Liver (tissue), 3 donors: ENCODE measurements around the gene TRIM46.
"Not testable (repeated sequence)": the region's sequence is repeated elsewhere in the genome, so short reads cannot be mapped to it uniquely, and the experiment has no call there.

Source experiments
- SP1 ChIP-seq: IDR thresholded peaks from 2 replicates; pipeline ENCODE4 v1.6.1; 2018; ENCODE audit warnings: antibody characterized with exemption, mild to moderate bottlenecking
- TF ChIP-seq, protein P1 (sequence below): IDR thresholded peaks from 2 replicates; pipeline ENCODE4 v1.6.1; 2016; ENCODE audit warnings: antibody characterized with exemption
- TF ChIP-seq, protein P2 (sequence below): IDR thresholded peaks from 2 replicates; pipeline ENCODE4 v1.6.1; 2016; ENCODE audit warnings: antibody characterized with exemption
- TF ChIP-seq, protein P3 (sequence below): fragments of 150-350 bp; IDR thresholded peaks from 2 replicates; pipeline ENCODE4 v1.5.1; 2017; ENCODE audit warnings: improper control_type of control experiment, low read depth, low read length; ENCODE audit not compliant: missing input control
- donor health status: healthy.
- donor health status: healthy.

DNA sequence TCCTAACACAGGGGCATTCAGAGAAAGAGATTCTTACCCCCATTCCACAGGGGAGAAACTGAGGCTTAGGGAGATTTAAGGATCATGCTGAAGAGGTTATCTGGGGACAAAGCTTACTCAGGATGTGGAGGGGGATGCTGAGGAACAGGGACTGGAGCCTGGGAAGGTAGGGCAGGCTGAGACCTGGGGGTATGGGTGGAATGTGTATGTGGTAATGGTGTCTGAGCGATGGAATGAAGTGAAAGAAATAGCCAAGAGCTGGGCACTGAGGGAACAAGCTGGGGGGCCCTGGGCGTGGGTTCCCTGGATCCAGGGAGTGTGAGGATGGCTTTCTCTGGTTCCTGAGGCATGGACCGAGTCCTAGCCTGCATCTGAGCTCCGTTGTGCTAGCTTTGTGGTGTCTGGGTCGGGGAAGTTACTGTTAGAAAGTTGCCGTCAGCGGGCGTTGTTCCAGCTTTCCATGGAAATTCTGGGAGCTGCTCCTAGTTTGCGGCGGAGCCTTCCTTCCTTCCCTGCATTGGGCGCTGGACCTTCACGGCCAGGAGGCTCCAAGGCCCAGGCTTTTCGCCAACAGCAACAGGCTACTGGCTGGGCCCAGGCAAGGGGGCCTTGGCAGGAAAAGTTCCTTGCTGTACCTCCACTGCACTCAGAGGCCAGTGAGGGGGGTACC is 37.9 kb downstream of the TRIM46 start:
- TF ChIP-seq, protein P1, sequence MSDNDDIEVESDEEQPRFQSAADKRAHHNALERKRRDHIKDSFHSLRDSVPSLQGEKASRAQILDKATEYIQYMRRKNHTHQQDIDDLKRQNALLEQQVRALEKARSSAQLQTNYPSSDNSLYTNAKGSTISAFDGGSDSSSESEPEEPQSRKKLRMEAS = not testable (repeated sequence)
- TF ChIP-seq, protein P2, sequence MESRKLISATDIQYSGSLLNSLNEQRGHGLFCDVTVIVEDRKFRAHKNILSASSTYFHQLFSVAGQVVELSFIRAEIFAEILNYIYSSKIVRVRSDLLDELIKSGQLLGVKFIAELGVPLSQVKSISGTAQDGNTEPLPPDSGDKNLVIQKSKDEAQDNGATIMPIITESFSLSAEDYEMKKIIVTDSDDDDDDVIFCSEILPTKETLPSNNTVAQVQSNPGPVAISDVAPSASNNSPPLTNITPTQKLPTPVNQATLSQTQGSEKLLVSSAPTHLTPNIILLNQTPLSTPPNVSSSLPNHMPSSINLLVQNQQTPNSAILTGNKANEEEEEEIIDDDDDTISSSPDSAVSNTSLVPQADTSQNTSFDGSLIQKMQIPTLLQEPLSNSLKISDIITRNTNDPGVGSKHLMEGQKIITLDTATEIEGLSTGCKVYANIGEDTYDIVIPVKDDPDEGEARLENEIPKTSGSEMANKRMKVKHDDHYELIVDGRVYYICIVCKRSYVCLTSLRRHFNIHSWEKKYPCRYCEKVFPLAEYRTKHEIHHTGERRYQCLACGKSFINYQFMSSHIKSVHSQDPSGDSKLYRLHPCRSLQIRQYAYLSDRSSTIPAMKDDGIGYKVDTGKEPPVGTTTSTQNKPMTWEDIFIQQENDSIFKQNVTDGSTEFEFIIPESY = not testable (repeated sequence)
- not testable (repeated sequence) for TF ChIP-seq SP1
- TF ChIP-seq, protein P3, sequence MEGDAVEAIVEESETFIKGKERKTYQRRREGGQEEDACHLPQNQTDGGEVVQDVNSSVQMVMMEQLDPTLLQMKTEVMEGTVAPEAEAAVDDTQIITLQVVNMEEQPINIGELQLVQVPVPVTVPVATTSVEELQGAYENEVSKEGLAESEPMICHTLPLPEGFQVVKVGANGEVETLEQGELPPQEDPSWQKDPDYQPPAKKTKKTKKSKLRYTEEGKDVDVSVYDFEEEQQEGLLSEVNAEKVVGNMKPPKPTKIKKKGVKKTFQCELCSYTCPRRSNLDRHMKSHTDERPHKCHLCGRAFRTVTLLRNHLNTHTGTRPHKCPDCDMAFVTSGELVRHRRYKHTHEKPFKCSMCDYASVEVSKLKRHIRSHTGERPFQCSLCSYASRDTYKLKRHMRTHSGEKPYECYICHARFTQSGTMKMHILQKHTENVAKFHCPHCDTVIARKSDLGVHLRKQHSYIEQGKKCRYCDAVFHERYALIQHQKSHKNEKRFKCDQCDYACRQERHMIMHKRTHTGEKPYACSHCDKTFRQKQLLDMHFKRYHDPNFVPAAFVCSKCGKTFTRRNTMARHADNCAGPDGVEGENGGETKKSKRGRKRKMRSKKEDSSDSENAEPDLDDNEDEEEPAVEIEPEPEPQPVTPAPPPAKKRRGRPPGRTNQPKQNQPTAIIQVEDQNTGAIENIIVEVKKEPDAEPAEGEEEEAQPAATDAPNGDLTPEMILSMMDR = not testable (repeated sequence)
